GM18511 (cell line): Measurements from ENCODE around the gene CSN1S1.
"Not testable (repeated sequence)": the region's sequence is repeated elsewhere in the genome, so short reads cannot be mapped to it uniquely, and the experiment has no call there.

Experiments used
- ATAC-seq: cut with Tn5 transposase; IDR thresholded peaks from one replicate; pipeline ENCODE4 v1.9.1; 2021; ENCODE audit warnings: mild to moderate bottlenecking, moderate library complexity; ENCODE audit not compliant: unreplicated experiment

The CSN1S1 gene

GRCh38 chr4:69930768-69931167 is at the start of gene CSN1S1:
Gene CSN1S1, plus strand, starts transcription at chr4:69931068. Its CDS starts 1,488 bp downstream, at chr4:69932556.
- no peak for ATAC-seq

GRCh38 chr4:69881173-69881773 is 49.6 kb upstream of the CSN1S1 start:
- peak; percentile 92 for ATAC-seq

- ATAC-seq, result no peak
Measured at GRCh38 chr4:69882150-69882549, 48.7 kb upstream of the CSN1S1 start.

- no peak for ATAC-seq
Measured at GRCh38 chr4:69888336-69888735, 42.5 kb upstream of the CSN1S1 start.

- ATAC-seq, result no peak
Measured at GRCh38 chr4:69894186-69894585, 36.7 kb upstream of the CSN1S1 start.

GRCh38 chr4:69894721-69895120 is 36.1 kb upstream of the CSN1S1 start:
- ATAC-seq, result no peak

GRCh38 chr4:69896530-69897116 is 34.2 kb upstream of the CSN1S1 start:
- ATAC-seq, result no peak

GRCh38 chr4:69907151-69907550 is 23.7 kb upstream of the CSN1S1 start:
- ATAC-seq, result no peak

- ATAC-seq, result peak; percentile 53
Measured at GRCh38 chr4:69909195-69909594, 21.7 kb upstream of the CSN1S1 start.

GRCh38 chr4:69910016-69910782 is 20.7 kb upstream of the CSN1S1 start:
- ATAC-seq, result peak; percentile 88

- no peak for ATAC-seq
Measured at GRCh38 chr4:69920874-69921273, 10.0 kb upstream of the CSN1S1 start.

GRCh38 chr4:69923782-69924410 is 7.0 kb upstream of the CSN1S1 start:
- ATAC-seq, result not testable (repeated sequence)

GRCh38 chr4:69934150-69934549 is 3.3 kb downstream of the CSN1S1 start:
- ATAC-seq, result no peak

GRCh38 chr4:69936566-69936965 is 5.7 kb downstream of the CSN1S1 start:
- no peak for ATAC-seq

GRCh38 chr4:69951602-69952001 is 20.7 kb downstream of the CSN1S1 start:
- ATAC-seq, result no peak

- no peak for ATAC-seq
Measured at GRCh38 chr4:69957209-69957608, 26.3 kb downstream of the CSN1S1 start.

GRCh38 chr4:69965628-69966027 is 34.8 kb downstream of the CSN1S1 start, which contains the start of gene CSN2:
Gene CSN2, minus strand, starts transcription at chr4:69965728. Its CDS starts 4,733 bp downstream, at chr4:69960995.
- ATAC-seq, result no peak

- ATAC-seq, result no peak
Measured at GRCh38 chr4:69970071-69970470, 39.2 kb downstream of the CSN1S1 start.

GRCh38 chr4:69974631-69975030 is 43.8 kb downstream of the CSN1S1 start:
- ATAC-seq, result no peak

- ATAC-seq, result no peak
Measured at GRCh38 chr4:69977582-69977981, 46.7 kb downstream of the CSN1S1 start.

GRCh38 chr4:69984030-69984443 is 53.2 kb downstream of the CSN1S1 start:
- ATAC-seq, result peak; percentile 45
